ENCODE data around the gene BASP1.
"Not testable (repeated sequence)": the region's sequence is repeated elsewhere in the genome, so short reads cannot be mapped to it uniquely, and the experiment has no call there.

Gene BASP1

GRCh38 chr5:17257705-17258273, 40.4 kb downstream of the BASP1 start:
- DNase-seq, result no peak

DNA sequence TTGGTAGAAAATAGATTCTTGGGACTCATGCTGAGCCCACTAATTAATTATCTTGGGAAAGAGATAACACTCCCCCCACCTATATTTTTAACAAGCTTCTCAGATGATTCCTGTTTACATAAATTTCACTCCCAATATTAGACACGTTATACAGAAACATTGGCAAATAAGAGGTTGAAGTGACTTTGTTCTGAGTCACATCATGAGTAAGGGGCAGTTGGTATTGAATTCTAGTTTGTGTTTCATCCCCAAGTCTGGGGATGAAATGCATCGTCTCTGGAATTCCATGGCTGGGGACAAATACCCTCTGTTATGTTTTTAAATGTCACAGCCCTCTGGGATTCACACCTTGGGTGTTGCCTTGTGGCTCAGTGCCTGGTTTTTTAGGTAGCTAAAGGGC, 41.0 kb downstream of the BASP1 start:
- DNase-seq, result no peak

GRCh38 chr5:17259012-17259411, 41.6 kb downstream of the BASP1 start:
- not testable (repeated sequence) for DNase-seq

GRCh38 chr5:17259630-17260257, 42.3 kb downstream of the BASP1 start:
- no peak for DNase-seq

GRCh38 chr5:17260549-17260948, 43.1 kb downstream of the BASP1 start:
- no peak for DNase-seq

- no peak for DNase-seq
Observed at GRCh38 chr5:17261075-17261474, 43.6 kb downstream of the BASP1 start.

GRCh38 chr5:17265041-17265440, 47.6 kb downstream of the BASP1 start:
- DNase-seq, result no peak

- DNase-seq, result no peak
Observed at GRCh38 chr5:17267106-17267505, 49.7 kb downstream of the BASP1 start.

DNA sequence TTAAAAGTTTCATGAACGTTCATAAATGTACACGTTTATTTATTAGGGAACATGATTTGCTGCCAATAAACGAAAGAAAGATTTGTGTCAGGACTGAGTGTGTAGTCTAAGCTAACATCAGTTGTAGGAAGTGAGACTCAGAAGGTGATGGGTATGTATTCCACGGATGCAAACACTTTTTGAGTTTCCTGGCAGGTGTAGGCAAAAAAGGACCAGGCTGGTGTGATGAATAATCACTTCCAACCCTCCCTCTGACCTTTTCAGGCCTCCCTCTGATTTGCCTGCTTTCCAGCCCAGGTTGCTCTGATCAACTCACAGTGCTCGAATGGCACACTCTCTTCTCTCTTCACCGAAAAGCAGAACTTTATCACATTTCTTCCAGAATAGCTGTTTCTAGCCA, 51.8 kb downstream of the BASP1 start:
- no peak for DNase-seq

- no peak for DNase-seq
Observed at GRCh38 chr5:17272111-17272510, 54.7 kb downstream of the BASP1 start.

DNA sequence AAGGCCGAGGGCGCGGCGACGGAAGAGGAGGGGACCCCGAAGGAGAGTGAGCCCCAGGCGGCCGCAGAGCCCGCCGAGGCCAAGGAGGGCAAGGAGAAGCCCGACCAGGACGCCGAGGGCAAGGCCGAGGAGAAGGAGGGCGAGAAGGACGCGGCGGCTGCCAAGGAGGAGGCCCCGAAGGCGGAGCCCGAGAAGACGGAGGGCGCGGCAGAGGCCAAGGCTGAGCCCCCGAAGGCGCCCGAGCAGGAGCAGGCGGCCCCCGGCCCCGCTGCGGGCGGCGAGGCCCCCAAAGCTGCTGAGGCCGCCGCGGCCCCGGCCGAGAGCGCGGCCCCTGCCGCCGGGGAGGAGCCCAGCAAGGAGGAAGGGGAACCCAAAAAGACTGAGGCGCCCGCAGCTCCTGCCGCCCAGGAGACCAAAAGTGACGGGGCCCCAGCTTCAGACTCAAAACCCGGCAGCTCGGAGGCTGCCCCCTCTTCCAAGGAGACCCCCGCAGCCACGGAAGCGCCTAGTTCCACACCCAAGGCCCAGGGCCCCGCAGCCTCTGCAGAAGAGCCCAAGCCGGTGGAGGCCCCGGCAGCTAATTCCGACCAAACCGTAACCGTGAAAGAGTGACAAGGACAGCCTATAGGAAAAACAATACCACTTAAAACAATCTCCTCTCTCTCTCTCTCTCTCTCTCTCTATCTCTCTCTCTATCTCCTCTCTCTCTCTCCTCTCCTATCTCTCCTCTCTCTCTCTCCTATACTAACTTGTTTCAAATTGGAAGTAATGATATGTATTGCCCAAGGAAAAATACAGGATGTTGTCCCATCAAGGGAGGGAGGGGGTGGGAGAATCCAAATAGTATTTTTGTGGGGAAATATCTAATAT, 58.1 kb downstream of the BASP1 start:
- no peak for DNase-seq

DNA sequence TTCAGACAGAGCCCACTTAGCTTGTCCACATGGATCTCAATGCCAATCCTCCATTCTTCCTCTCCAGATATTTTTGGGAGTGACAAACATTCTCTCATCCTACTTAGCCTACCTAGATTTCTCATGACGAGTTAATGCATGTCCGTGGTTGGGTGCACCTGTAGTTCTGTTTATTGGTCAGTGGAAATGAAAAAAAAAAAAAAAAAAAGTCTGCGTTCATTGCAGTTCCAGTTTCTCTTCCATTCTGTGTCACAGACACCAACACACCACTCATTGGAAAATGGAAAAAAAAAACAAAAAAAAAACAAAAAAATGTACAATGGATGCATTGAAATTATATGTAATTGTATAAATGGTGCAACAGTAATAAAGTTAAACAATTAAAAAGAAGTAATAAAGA, 59.0 kb downstream of the BASP1 start:
- DNase-seq, result no peak

DNA sequence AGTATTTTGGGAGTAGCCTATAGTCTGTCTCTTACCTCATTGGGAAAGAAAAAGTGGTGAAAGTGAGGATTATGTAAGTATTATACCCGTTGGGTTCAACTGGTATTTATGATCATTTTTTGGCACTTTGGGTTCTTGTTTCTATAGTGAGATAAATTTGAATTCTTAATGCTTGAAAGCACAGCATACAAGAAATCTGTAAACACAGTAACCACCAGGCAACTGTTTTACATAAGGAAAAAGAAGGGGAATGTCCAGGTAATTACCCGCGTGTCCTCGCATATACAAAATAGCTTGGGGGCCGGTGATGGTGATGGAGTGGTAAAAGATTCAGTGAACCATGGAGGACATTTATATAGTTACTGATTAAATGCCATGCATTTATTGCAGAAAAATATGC, 60.5 kb downstream of the BASP1 start:
- no peak for DNase-seq

DNA sequence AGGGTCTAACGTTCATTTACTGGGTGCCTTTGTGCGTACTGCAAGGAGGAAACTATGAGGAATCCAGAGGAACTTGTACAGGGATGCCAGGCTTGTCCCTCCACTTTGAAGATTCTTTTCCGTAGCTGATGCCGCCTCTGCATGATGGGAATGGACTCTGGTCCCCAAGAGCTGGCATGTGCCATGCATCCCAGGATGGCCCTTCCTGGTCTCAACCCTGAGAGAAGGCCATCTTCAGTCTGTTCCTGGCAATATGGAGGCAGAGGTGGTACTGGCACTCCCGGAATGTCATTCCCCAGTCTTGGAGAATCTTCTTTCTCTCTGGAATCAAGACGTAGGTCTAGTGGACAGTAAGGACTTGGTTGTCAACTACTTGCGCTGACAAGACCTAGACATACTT, 61.5 kb downstream of the BASP1 start:
- DNase-seq, result no peak

- DNase-seq, result no peak
Observed at GRCh38 chr5:17279487-17279886, 62.1 kb downstream of the BASP1 start.

DNA sequence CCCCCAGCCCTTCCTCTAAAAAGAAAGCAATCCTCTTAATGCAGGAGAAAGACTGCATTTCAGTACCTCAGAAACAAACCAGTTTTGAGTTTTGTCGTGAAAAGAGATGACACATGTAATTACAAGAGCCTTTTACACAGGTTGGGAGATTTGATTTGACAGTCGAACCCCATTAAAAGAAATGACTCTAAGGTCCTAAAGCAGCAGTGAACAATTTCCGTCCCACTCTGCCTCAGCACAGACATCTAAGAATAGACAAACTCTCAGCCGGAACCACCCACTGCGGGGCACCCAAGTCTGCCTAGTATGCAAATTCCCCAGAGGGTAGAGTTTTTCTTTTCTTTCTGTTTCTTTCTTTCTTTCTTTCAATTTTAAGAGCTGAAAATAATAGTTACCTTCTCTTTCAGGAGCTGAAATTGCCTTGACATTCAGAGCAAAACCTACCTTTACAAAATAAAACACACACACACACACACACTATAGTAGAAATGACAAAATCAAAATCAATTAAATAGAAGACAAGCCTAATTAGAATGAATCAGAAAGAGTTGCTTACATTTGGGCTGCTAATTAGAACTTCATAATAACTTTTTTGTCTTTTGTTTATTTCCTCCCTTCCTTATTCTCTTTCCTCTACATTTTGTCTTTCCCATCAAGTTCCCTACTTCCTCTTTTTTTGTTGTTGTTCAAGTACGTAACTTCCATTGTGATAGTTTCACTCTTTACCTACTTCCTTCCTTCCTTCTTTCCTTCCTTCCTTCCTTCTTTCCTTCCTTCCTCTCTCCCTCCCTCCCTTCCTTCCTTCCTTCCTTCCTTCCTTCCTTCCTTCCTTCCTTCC, 65.1 kb downstream of the BASP1 start:
- DNase-seq, result no peak

- no peak for DNase-seq
Observed at GRCh38 chr5:17283121-17283415, 65.6 kb downstream of the BASP1 start.

DNA sequence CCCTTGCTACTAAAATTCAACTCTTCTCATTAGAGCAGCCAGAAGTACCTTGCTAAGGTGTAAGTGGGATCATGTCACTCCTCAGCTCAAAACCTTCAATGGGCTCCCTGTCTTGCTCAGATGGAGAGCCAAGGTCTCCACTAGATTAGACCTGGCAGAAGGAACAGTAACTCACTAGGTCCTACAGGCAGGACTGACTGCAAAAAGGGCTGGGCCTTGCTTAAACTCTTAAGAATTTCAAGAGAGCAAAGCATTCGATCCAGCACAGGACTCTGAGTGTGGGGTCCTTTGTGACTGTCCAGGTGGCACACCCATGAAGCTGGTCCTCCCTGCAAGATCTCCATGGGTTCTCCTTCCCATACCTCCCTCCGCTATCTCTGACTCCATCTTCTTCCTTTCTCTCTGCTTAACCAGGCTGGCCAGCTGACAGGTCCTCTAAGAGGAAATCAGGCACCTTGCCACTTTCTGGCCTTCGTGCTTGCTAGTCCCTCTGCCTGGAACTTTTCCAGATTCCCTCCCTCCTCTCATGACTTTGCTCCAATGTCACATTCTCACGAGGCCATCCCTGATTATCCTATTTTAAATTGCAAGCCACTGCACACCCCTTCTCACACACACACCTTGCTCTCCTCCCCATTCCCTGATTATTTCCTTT, 70.2 kb downstream of the BASP1 start:
- no peak for DNase-seq

DNA sequence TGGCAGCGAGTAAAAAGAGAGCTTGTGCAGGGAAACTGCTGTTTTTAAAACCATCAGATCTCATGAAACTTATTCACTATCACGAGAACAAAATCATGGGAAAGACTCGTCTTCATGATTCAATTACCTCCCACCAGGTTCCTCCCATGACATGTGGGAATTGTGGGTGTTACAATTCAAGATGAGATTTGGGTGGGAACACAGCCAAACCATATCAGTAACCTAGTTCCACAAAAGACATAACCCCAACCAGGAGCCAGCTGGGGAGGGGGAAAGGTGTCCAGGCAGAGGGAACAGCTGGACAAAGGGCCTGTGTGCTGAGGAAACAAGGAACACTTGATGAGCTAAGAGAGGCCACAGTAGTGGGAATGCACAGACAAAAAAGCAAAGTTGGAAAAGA, 71.1 kb downstream of the BASP1 start:
- DNase-seq, result no peak

DNA sequence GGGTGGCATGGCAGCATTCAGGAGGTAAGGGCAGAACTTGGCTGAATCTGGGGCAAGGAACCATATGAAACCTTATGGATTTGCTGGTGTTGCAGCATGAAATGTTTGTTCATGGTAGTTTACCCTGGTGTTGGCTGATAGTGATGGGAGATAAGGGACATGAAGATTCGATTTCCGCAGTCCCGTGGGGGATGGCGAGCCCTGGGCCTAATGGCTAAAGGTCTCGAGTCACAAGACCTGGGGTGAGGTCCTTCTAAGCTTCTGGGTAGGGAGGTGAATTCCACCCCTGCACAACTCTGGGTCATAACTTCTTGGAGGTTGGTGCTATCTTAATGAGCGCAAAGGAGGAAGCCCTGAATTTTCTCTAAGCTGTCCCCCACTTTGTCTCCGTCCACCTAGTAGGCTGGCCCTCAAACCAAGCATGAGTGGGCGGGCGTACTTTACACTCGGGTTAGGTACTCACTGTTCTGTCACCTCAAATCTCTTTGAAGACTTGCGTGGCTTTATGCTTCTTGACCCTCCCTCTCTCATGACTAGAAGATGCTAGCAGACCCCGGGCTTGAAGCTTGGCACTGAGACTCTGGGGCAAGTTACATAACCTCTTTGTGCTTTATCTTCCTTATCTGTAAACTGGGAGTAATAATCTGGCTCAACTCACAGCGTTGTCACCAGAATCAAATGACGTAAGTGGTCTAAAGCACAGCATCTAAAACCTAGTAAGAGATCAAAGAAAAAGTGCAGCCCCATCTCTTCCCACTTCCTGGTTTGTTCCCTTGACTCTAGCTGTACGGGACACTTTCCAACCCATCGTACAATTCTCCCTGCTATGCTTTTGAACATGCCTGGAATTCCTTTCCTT, 72.5 kb downstream of the BASP1 start:
- no peak for DNase-seq

DNA sequence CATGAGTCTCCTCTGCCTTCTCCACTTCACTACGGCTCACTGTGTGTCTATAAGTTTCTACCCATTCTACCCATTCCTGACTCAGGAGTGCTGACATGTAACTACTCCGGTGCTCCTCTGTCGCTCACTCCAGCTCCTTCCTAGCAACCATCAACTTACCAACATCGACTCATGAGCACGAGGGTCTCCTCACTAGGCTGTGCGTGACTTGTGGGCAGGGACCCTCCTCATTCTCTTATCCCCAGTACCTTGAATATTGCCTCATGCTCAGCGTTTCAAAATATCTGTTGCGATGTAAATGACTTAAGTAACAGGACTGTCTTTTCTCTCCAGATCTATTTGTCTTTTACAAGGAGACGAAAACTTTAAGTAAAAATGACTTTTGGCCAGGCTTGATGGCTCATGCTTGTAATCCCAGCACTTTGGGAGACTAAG, 73.1 kb downstream of the BASP1 start:
- no peak for DNase-seq

All from midbrain (tissue), 1 donor.